Measurements from ENCODE around the gene USP48. TPM values are rescaled to one million over a fixed set of nuclear protein-coding genes. Genes with fewer than 3 reads are reported as not detected.
"Not testable (repeated sequence)": the region's sequence is repeated elsewhere in the genome, so short reads cannot be mapped to it uniquely, and the experiment has no call there.

The USP48 gene
- total RNA-seq, 2 donors from 2014 or later = 129 to 143 TPM

DNA sequence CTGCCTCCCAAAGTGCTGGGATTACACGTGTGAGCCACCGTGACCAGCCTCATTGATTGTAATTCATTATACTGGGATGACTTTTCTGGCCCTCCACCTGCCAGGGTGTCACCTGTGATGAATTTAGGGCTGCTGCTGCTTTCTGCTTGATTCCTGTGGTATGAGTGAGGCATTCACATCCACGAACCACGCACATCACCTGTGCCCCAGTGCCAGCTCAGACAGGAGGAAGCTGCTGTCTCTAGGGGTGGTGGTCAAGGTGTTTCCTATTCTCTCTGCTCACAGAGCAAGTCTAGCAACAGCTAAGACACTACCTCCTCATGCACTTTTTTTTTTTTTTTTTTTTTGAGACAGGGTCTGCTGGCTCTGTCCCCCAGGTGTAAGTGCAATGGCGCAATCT, 16.8 kb upstream of the USP48 start:
- Mint-ChIP-seq H3K4me1 (ENCODE audit: low read depth) (no peaks in the 10 kb centered on the region), H3K4me3 (no peak overlapping the region), H3K9me3 (peaks cover 0 to 6% of the 10 kb centered on the region in 2 donors), H3K36me3 (ENCODE audit: insufficient read depth in 2 of 2) (no peaks in the 10 kb centered on the region), H3K27ac (no peak overlapping the region), H3K27me3 (ENCODE audit: low read depth) (no peaks in the 10 kb centered on the region)
- ATAC-seq (replicated peaks in 1 of 2) = no peak
- DNase-seq = no peak

DNA sequence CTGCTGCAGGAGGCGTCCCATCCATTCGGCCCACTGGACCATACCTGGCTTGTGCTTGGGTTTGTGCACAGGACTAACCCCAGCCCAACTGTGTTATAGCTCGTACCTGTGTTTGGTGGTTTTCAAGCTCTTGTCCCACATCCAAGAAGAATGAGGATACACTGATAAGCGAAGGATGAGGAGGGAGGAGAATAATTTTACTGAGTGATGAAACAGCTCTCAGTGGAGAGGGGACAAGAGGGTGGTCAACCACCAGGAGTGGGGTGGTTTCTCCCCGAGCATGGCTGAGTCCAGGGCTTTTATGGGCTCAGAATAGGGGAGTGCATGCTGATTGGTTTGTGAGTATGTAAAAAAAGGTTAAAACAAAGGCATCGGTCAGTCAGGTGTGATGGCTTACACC, 12.1 kb upstream of the USP48 start:
- H3K4me1 Mint-ChIP-seq (ENCODE audit: low read depth) = no peaks in the 10 kb centered on the region
- no peak for ATAC-seq (replicated peaks in 1 of 2)
- H3K27ac Mint-ChIP-seq = no peak overlapping the region
- DNase-seq = no peak
- H3K27me3 Mint-ChIP-seq (ENCODE audit: low read depth) = no peaks in the 10 kb centered on the region
- H3K9me3 Mint-ChIP-seq = peaks cover 0 to 6% of the 10 kb centered on the region in 2 donors
- H3K4me3 Mint-ChIP-seq = no peak overlapping the region
- no peaks in the 10 kb centered on the region for H3K36me3 Mint-ChIP-seq (ENCODE audit: insufficient read depth in 2 of 2)

GRCh38 chr1:21794656-21795055, 11.7 kb upstream of the USP48 start:
- H3K4me3 Mint-ChIP-seq = no peak overlapping the region

DNA sequence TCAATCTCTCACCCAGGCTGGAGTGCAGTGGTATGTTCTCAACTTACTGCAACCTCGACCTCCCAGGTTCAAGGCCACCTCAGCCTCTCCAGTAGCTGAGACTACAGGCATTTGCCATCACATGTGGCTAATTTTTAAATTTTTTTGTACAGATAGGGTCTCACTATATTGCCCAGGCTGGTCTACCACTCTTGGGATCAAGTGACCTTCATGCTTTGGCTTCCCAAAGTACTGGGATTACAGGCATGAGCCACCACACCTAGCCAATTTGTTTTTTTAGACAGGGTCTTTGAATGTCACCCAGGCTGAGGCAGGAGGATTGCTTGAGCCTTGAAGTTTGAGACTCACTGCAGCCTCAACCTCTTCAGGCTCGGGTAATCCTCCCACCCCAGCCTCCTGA, 10.2 kb upstream of the USP48 start:
- Mint-ChIP-seq H3K36me3 (ENCODE audit: insufficient read depth in 2 of 2) (no peaks in the 10 kb centered on the region), H3K27me3 (ENCODE audit: low read depth) (no peaks in the 10 kb centered on the region), H3K27ac (no peak overlapping the region), H3K4me3 (no peak overlapping the region), H3K9me3 (peaks cover 0 to 6% of the 10 kb centered on the region in 2 donors), H3K4me1 (ENCODE audit: low read depth) (no peaks in the 10 kb centered on the region)
- ATAC-seq (replicated peaks in 1 of 2) = no peak
- DNase-seq = no peak

More at GRCh38 chr1:21794656-21795055, 11.7 kb upstream of the USP48 start:
- H3K9me3 Mint-ChIP-seq = peaks cover 0 to 6% of the 10 kb centered on the region in 2 donors
- ATAC-seq (replicated peaks in 1 of 2) (no peak), DNase-seq (no peak)
- H3K36me3 Mint-ChIP-seq (ENCODE audit: insufficient read depth in 2 of 2) = no peaks in the 10 kb centered on the region
- H3K4me1 Mint-ChIP-seq (ENCODE audit: low read depth) = no peaks in the 10 kb centered on the region
- no peaks in the 10 kb centered on the region for H3K27me3 Mint-ChIP-seq (ENCODE audit: low read depth)
- no peak overlapping the region for H3K27ac Mint-ChIP-seq

DNA sequence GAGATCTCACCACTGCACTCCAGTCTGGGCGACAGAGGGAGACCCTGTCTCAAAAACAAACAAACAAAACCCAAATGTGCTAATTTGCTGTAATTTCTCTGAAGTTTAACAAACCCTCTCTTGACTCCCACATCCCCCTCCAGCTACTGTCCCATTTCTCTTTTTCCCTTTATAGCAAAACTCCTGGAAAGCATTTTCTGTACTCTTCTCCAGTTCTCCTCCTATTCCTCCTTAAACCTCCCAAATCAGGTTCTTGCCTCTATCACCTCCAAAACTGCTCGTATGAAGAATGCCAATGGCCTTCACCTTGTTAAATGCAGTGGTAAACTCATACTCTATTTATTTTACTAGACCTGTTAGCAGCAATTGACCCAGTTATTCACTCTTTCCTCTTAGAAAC, 3.7 kb upstream of the USP48 start:
- Mint-ChIP-seq H3K36me3 (ENCODE audit: insufficient read depth in 2 of 2) (peaks cover 3 to 6% of the 10 kb centered on the region in 2 donors), H3K4me1 (ENCODE audit: low read depth) (peaks cover 10% of the 10 kb centered on the region), H3K27me3 (ENCODE audit: low read depth) (no peaks in the 10 kb centered on the region), H3K4me3 (no peak overlapping the region), H3K27ac (no peak overlapping the region), H3K9me3 (no peaks in the 10 kb centered on the region)
- DNase-seq (no peak), ATAC-seq (replicated peaks in 1 of 2) (no peak)

DNA sequence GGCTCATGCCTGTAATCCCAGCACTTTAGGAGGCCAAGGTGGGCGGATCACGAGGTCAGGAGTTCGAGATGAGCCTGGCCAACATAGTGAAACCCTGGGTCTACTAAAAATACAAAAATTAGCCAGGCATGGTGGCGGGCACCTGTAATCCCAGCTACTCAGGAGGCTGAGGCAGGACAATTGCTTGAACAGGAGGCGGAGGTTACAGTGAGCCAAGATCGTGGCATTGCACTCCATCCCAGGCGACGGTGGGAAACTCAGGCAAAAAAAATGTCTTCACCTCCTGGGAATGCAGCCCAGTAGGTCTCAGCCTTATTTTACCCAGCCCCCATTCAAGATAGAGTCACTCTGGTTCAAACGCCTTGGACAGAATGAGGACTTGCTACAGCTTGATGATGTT, 2.8 kb upstream of the USP48 start:
- H3K27me3 Mint-ChIP-seq (ENCODE audit: low read depth); H3K36me3 Mint-ChIP-seq (ENCODE audit: insufficient read depth in 2 of 2); DNase-seq; H3K27ac Mint-ChIP-seq; ATAC-seq (replicated peaks in 1 of 2); H3K4me3 Mint-ChIP-seq; H3K9me3 Mint-ChIP-seq: not testable (repeated sequence)
- H3K4me1 Mint-ChIP-seq (ENCODE audit: low read depth) = peaks cover 15% of the 10 kb centered on the region

GRCh38 chr1:21783679-21784603, 992 bp upstream of the USP48 start:
- DNase-seq = no peak
- Mint-ChIP-seq H3K4me1 (ENCODE audit: low read depth) (peaks cover 32% of the 10 kb centered on the region), H3K27me3 (ENCODE audit: low read depth) (no peaks in the 10 kb centered on the region), H3K9me3 (no peaks in the 10 kb centered on the region), H3K4me3 (peak overlapping the region; percentile 87 to 92), H3K27ac (peak overlapping the region; percentile 100), H3K36me3 (ENCODE audit: insufficient read depth in 2 of 2) (peaks cover 7 to 13% of the 10 kb centered on the region in 2 donors)
- ATAC-seq (replicated peaks in 1 of 2) = no peak

DNA sequence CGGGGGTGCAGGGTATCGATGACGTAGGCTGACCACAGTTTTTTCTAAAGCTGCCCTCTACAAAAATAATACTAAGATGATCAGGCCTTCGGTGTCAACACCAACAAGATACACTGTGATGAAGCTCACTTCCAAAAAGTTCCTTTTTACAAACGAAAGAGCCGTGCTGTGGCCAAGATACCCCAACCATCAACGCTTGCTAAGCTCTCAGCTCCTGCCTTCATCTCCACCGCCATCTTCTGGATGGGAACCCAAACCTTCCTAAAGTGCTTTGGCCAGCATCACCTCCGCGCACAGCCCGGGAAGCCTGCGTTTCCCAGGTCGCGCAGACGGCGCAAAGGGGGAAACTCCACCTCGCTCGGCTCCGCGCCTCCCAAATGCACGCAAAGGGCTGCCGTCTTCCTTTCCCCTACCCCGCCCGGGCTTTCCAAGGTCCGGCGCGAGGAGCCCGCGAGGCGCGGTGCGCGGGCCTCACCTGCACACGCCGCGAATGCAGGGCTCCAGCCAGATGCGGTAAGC, 541 bp downstream of the USP48 start:
- Mint-ChIP-seq H3K4me3 (peak overlapping the region; percentile 87 to 92), H3K27me3 (ENCODE audit: low read depth) (no peaks in the 10 kb centered on the region), H3K36me3 (ENCODE audit: insufficient read depth in 2 of 2) (peaks cover 12 to 19% of the 10 kb centered on the region in 2 donors), H3K4me1 (ENCODE audit: low read depth) (peaks cover 46% of the 10 kb centered on the region), H3K9me3 (no peaks in the 10 kb centered on the region), H3K27ac (peak overlapping the region; percentile 89)
- peak; percentile 20 to 32 for ATAC-seq (replicated peaks in 1 of 2)
- DNase-seq = peak; percentile 70 to 73

DNA sequence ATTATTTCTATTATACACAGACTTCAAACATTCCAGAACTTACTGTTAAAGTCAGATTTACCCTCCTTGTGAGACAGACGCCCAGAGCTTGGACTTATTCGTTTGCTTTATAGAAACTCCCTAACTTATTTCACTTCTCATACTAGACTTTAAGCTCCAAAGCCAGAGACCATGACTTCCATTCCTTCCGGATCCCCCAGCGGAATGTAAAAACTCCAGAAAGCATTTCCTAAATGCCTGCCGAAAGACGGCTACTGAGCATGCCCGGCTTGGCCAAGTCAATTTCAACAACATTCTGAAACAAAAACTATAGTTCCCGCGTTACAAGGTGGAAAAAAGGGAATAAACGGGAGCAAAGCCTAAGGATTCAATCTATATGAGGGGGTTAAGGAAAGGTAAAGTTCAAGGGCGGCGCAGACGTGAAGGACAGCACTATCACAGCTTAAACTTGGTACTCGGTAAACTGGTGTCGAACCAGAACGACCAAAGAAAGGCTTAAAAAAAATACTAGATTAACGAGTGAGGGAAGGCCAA, 1.1 kb downstream of the USP48 start:
- Mint-ChIP-seq H3K27me3 (ENCODE audit: low read depth) (no peaks in the 10 kb centered on the region), H3K36me3 (ENCODE audit: insufficient read depth in 2 of 2) (peaks cover 13 to 23% of the 10 kb centered on the region in 2 donors), H3K9me3 (no peaks in the 10 kb centered on the region), H3K4me1 (ENCODE audit: low read depth) (peaks cover 52% of the 10 kb centered on the region), H3K27ac (peak overlapping the region; percentile 89), H3K4me3 (peak overlapping the region; percentile 87 to 92)
- ATAC-seq (replicated peaks in 1 of 2) (no peak), DNase-seq (no peak)

DNA sequence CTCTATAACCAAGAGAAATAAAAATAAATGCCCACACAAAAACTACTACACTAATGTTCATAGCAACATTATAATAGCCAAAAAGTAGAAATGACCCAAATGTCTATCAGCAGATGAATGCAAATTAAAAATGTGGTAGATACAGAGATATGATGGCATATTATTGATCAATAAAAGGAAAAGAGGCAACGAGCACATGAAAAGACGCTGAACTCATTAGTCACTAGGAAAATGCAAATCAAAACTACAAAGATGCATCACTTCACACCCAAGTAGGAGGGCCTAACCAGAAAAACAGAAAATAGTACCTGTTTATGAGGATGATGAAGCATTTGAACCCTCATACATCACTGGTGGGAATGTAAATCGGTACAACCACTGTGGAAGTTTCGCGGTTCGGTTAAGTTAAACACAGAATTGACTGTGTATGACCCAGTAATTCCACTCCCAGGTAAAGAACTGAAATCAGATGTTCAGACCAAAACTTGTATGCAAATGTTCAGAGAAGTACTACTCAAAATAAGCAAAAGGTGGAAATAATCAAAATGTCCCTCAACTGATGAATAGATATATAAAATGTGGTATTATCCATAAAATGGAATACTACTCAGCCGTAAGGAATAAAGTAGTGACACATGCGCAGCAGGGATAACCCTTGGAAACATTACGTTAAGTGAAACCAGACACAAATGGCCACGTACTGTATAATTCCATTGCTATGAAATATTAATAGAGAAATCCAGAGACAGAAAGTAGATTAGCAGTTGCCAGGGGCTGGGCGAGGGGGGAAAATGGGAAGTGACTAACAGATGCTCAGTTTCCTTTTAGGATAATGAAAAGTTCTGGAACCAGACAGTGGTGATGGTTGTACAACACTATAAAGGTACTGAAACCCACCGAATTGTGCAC, 3.1 kb downstream of the USP48 start:
- Mint-ChIP-seq H3K9me3 (no peaks in the 10 kb centered on the region), H3K4me1 (ENCODE audit: low read depth) (peaks cover 71% of the 10 kb centered on the region), H3K27ac (peak overlapping the region; percentile 83), H3K4me3 (peak overlapping the region; percentile 86 to 94), H3K27me3 (ENCODE audit: low read depth) (no peaks in the 10 kb centered on the region), H3K36me3 (ENCODE audit: insufficient read depth in 2 of 2) (peaks cover 13 to 27% of the 10 kb centered on the region in 2 donors)
- peak; percentile 72 to 80 for DNase-seq
- ATAC-seq (replicated peaks in 1 of 2) = peak; percentile 55 to 59

GRCh38 chr1:21778405-21778727, 4.6 kb downstream of the USP48 start:
- peaks cover 68% of the 10 kb centered on the region for H3K4me1 Mint-ChIP-seq (ENCODE audit: low read depth)
- peak overlapping the region; percentile 20 for H3K27ac Mint-ChIP-seq
- ATAC-seq (replicated peaks in 1 of 2) = no peak
- no peaks in the 10 kb centered on the region for H3K9me3 Mint-ChIP-seq
- peak overlapping the region; percentile 31 to 63 for H3K4me3 Mint-ChIP-seq
- no peak for DNase-seq
- peaks cover 13 to 27% of the 10 kb centered on the region in 2 donors for H3K36me3 Mint-ChIP-seq (ENCODE audit: insufficient read depth in 2 of 2)
- no peaks in the 10 kb centered on the region for H3K27me3 Mint-ChIP-seq (ENCODE audit: low read depth)

- not testable (repeated sequence) for H3K9me3 Mint-ChIP-seq; ATAC-seq (replicated peaks in 1 of 2); H3K27me3 Mint-ChIP-seq (ENCODE audit: low read depth); DNase-seq; H3K27ac Mint-ChIP-seq
- Mint-ChIP-seq H3K4me3 (peak overlapping the region; percentile 49 to 61), H3K4me1 (ENCODE audit: low read depth) (peaks cover 76% of the 10 kb centered on the region), H3K36me3 (ENCODE audit: insufficient read depth in 2 of 2) (peaks cover 13 to 25% of the 10 kb centered on the region in 2 donors)
Observed at GRCh38 chr1:21776925-21777324, 6.0 kb downstream of the USP48 start.

Data from activated T-cell treated with anti-CD3 and anti-CD28 coated beads, Interleukin-2, amount 50 U/mL, for 72 hours (primary cell).